Thyroid gland (tissue), 4 donors: ENCODE measurements around the gene RPUSD2. TPM values are rescaled to one million over a fixed set of nuclear protein-coding genes. Genes with fewer than 3 reads are reported as not detected.
"Not testable (repeated sequence)": the region's sequence is repeated elsewhere in the genome, so short reads cannot be mapped to it uniquely, and the experiment has no call there.

Experiments
- DNase-seq, 2 donors: peaks; one replicate each; pipeline ENCODE4 v3.0.0-alpha.2; 2019
- H3K27ac ChIP-seq, 3 donors: fragments of 200-600 bp; sonication (generic); 1 replicate in 2 of 3; 2 replicates in 1 of 3; pipeline ENCODE4 v1.5.1; 2016 to 2019; ENCODE audit warnings: mild to moderate bottlenecking in 1 of 3, moderate library complexity in 1 of 3
- H3K27me3 ChIP-seq: fragments of 200-600 bp; sonication (generic); one replicate; pipeline ENCODE4 v1.5.1; 2019
- H3K36me3 ChIP-seq, 2 donors: fragments of 200-600 bp; sonication (generic); one replicate each; pipeline ENCODE4 v1.5.1; 2016 to 2019
- H3K4me1 ChIP-seq, 2 donors: fragments of 200-600 bp; sonication (generic); one replicate each; pipeline ENCODE4 v1.5.1; 2017 to 2019
- H3K4me3 ChIP-seq, 3 donors: fragments of 200-600 bp; sonication (generic); replicated peaks in 1 of 3; 1 replicate in 2 of 3; 2 replicates in 1 of 3; pipeline ENCODE4 v1.5.1; 2016; ENCODE audit warnings: mild to moderate bottlenecking in 1 of 3
- H3K9me3 ChIP-seq: fragments of 200-600 bp; sonication (generic); one replicate; pipeline ENCODE4 v1.5.1; 2017
- CTCF ChIP-seq, 6 experiments: fragments of 200-600 bp in 3 of 6; fragments of 450-650 bp in 3 of 6; sonication (generic) in 3 of 6; IDR thresholded peaks; one replicate each; pipeline ENCODE4 v1.5.1; 2016 to 2019; ENCODE audit warnings: antibody characterized with exemption in 6 of 6, mild to moderate bottlenecking in 2 of 6, inconsistent platforms in 1 of 6, moderate library complexity in 1 of 6
- POLR2A ChIP-seq, 2 donors: fragments of 450-650 bp; IDR thresholded peaks; one replicate each; pipeline ENCODE4 v1.6.1; 2017; ENCODE audit warnings: antibody characterized with exemption in 2 of 2, mild to moderate bottlenecking in 2 of 2, moderate library complexity in 1 of 2
- WGBS, 2 donors: methylation state at CpG; one replicate each; pipeline ENCODE4 v1.1.5; 2017; 5-methylcytosine and 5-hydroxymethylcytosine counted together
- intact Hi-C: fragments of 100-400 bp; cut with DNase I; formaldehyde crosslinking; loops from one replicate; pipeline ENCODE4 v1.15.1; 2023
- total RNA-seq, 4 donors: library from RNA; depleted of rRNA; stranded (reverse); fragments of >200 nt; gene quantifications; one replicate each; pipeline ENCODE4 v1.2.3, GENCODE V29; 2016

RPUSD2 gene
- total RNA-seq, 4 donors from 2014 or later = 5.8 to 10.1 (median 7.1) TPM

- H3K4me3 ChIP-seq = peak within 1 kb of the TSS; percentile 15 to 61 (median 61)
- WGBS, 2 donors = 0% methylated on average over 18 to 28 of the region's 40 CpGs
- H3K4me1 ChIP-seq = peaks cover 9 to 19% of the 10 kb centered on the region in 2 donors
- peaks cover 0 to 3% of the 10 kb centered on the region in 2 donors for H3K36me3 ChIP-seq
- TF ChIP-seq POLR2A (IDR thresholded peaks at IDR 0.05) (peak in 1 of 2 donors; percentile 91), CTCF (IDR thresholded peaks at IDR 0.05) (no peak)
- H3K27me3 ChIP-seq = no peaks in the 10 kb centered on the region
- H3K9me3 ChIP-seq = no peaks in the 10 kb centered on the region
- intact Hi-C loops = loop anchor here (5.0 to 10.0 kb wide), 2 partner anchors 122 to 210 kb away; partner anchors contain the start of gene BAHD1
- peak; percentile 98 to 99 for DNase-seq
- peak within 1 kb of the TSS; percentile 33 to 95 (median 91) for H3K27ac ChIP-seq
Observed at GRCh38 chr15:40564591-40565332, 4.3 kb upstream of the RPUSD2 start, which contains the start of gene CCDC32. Gene CCDC32 (minus strand): TSS chr15:40565042. CDS start chr15:40563015, 2,027 bp downstream.

GRCh38 chr15:40565333-40566238, 3.5 kb upstream of the RPUSD2 start:
- peaks cover 15 to 24% of the 10 kb centered on the region in 2 donors for H3K4me1 ChIP-seq
- TF ChIP-seq CTCF (IDR thresholded peaks at IDR 0.05) (no peak), POLR2A (IDR thresholded peaks at IDR 0.05) (no peak)
- no peak for DNase-seq
- H3K9me3 ChIP-seq = no peaks in the 10 kb centered on the region
- intact Hi-C loops = loop anchor here (5.0 to 10.0 kb wide), 2 partner anchors 123 to 209 kb away; partner anchors contain the start of gene BAHD1
- no peaks in the 10 kb centered on the region for H3K27me3 ChIP-seq
- H3K4me3 ChIP-seq = peak overlapping the region in 1 of 3 donors; percentile 61
- H3K36me3 ChIP-seq = peaks cover 0 to 3% of the 10 kb centered on the region in 2 donors
- H3K27ac ChIP-seq = peak overlapping the region in 2 of 3 donors; percentile 78 to 91
- 48 to 53% methylated on average over 18 to 19 of the region's 20 CpGs for WGBS, 2 donors

GRCh38 chr15:40567111-40567510, 2.0 kb upstream of the RPUSD2 start:
- intact Hi-C loops = loop anchor here (5.0 to 10.0 kb wide), 2 partner anchors 125 to 208 kb away; partner anchors contain the start of gene BAHD1
- WGBS, 2 donors = 28 to 47% methylated on average over 7 of the region's 7 CpGs
- Histone ChIP-seq H3K27me3 (no peaks in the 10 kb centered on the region), H3K4me1 (peaks cover 17 to 24% of the 10 kb centered on the region in 2 donors), H3K9me3 (no peaks in the 10 kb centered on the region), H3K27ac (no peak overlapping the region), H3K4me3 (no peak overlapping the region), H3K36me3 (peaks cover 0 to 5% of the 10 kb centered on the region in 2 donors)
- TF ChIP-seq POLR2A (IDR thresholded peaks at IDR 0.05) (no peak), CTCF (IDR thresholded peaks at IDR 0.05) (no peak)
- DNase-seq = no peak

GRCh38 chr15:40575113-40575512, 6.0 kb downstream of the RPUSD2 start:
- no peak overlapping the region for H3K4me3 ChIP-seq
- TF ChIP-seq POLR2A (IDR thresholded peaks at IDR 0.05) (no peak), CTCF (IDR thresholded peaks at IDR 0.05) (no peak)
- no peak for DNase-seq
- H3K27me3 ChIP-seq = no peaks in the 10 kb centered on the region
- peaks cover 15 to 17% of the 10 kb centered on the region in 2 donors for H3K36me3 ChIP-seq
- peaks cover 2 to 7% of the 10 kb centered on the region in 2 donors for H3K4me1 ChIP-seq
- intact Hi-C loops = no loop called here
- no peak overlapping the region for H3K27ac ChIP-seq
- H3K9me3 ChIP-seq = no peaks in the 10 kb centered on the region

- intact Hi-C loops, DNase-seq, H3K27ac ChIP-seq, H3K9me3 ChIP-seq, H3K27me3 ChIP-seq, H3K4me3 ChIP-seq, H3K4me1 ChIP-seq: not testable (repeated sequence)
- WGBS, 2 donors = 97 to 99% methylated on average over 5 of the region's 5 CpGs
- peaks cover 12 to 15% of the 10 kb centered on the region in 2 donors for H3K36me3 ChIP-seq
Observed at GRCh38 chr15:40576914-40577313, 7.8 kb downstream of the RPUSD2 start.
